ENCODE data around the gene DLX4.

GRCh38 chr17:49958723-49959122, 10.3 kb upstream of the DLX4 start:
- TF ChIP-seq CTCF (IDR thresholded peaks at IDR 0.05) (no peak), POLR2A (IDR thresholded peaks at IDR 0.05) (no peak)

Measured in adrenal gland (tissue), 5 donors.